HG02678 (cell line): ENCODE measurements around the gene TAGLN2.

Experiments
- ATAC-seq: cut with Tn5 transposase; IDR thresholded peaks from one replicate; pipeline ENCODE4 v1.9.1; 2021; ENCODE audit warnings: mild to moderate bottlenecking, moderate library complexity; ENCODE audit not compliant: unreplicated experiment

TAGLN2 gene

GRCh38 chr1:159936273-159936904, 11.1 kb upstream of the TAGLN2 start:
- peak; percentile 51 for ATAC-seq

GRCh38 chr1:159935719-159936272, 10.5 kb upstream of the TAGLN2 start:
- no peak for ATAC-seq

- no peak for ATAC-seq
Measured at GRCh38 chr1:159935305-159935704, 10.0 kb upstream of the TAGLN2 start.

- no peak for ATAC-seq
Measured at GRCh38 chr1:159934136-159935039, 9.1 kb upstream of the TAGLN2 start.

- ATAC-seq = no peak
Measured at GRCh38 chr1:159933347-159933746, 8.0 kb upstream of the TAGLN2 start.

- ATAC-seq = no peak
Measured at GRCh38 chr1:159932296-159933285, 7.3 kb upstream of the TAGLN2 start.

GRCh38 chr1:159931795-159932173, 6.5 kb upstream of the TAGLN2 start:
- ATAC-seq = no peak

- ATAC-seq = no peak
Measured at GRCh38 chr1:159931101-159931794, 5.9 kb upstream of the TAGLN2 start.

- ATAC-seq = no peak
Measured at GRCh38 chr1:159930634-159931033, 5.3 kb upstream of the TAGLN2 start.

GRCh38 chr1:159930216-159930615, 4.9 kb upstream of the TAGLN2 start:
- no peak for ATAC-seq

GRCh38 chr1:159929155-159930051, 4.1 kb upstream of the TAGLN2 start:
- ATAC-seq = no peak

- ATAC-seq = no peak
Measured at GRCh38 chr1:159928491-159929050, 3.3 kb upstream of the TAGLN2 start.

- ATAC-seq = no peak
Measured at GRCh38 chr1:159927849-159928431, 2.6 kb upstream of the TAGLN2 start.

- no peak for ATAC-seq
Measured at GRCh38 chr1:159927211-159927848, 2.0 kb upstream of the TAGLN2 start.

- no peak for ATAC-seq
Measured at GRCh38 chr1:159925719-159926078, 392 bp upstream of the TAGLN2 start.

GRCh38 chr1:159924025-159924790, 1.1 kb downstream of the TAGLN2 start:
- ATAC-seq = no peak
